ENCODE data around the gene ADGRL2. TPM values are rescaled to one million over a fixed set of nuclear protein-coding genes. Genes with fewer than 3 reads are reported as not detected.

The ADGRL2 gene
- total and polyA plus RNA-seq, 2 experiments from 2014 or later, result 38.2 to 90.3 TPM

DNA sequence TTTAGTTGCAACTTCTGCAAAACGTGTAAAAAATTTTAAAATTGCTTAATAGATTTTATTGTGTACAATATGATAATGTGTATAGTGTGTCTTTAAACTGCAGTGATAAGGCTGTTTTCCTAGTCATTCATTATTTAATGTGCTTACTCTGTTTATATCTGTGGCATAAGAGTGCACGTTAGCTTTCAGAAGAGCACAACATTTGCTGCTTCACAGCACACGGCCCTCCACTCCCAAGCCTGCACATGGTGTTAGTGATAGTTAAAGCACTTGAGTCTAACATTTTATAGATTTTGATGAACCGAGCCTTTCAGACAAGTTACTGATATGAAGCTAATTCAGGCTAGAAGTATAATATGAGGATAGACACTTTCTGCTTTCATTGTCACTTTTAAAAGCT is 120.6 kb downstream of the ADGRL2 start:
- H3K4me1 Mint-ChIP-seq, result peaks cover 67% of the 10 kb centered on the region
- TF ChIP-seq ZNF331 (CRISPR knock-in tag; IDR thresholded peaks at IDR 0.05; ENCODE audit: low read depth) (no peak), EZH2 (IDR thresholded peaks at IDR 0.05; ENCODE audit: low read depth, unreplicated experiment) (no peak), EZH2phosphoT487 (IDR thresholded peaks at IDR 0.05; ENCODE audit: unreplicated experiment) (no peak), ZNF114 (CRISPR knock-in tag; IDR thresholded peaks at IDR 0.05) (no peak), ZNF462 (CRISPR knock-in tag; IDR thresholded peaks at IDR 0.05) (no peak), CREB1 (CRISPR knock-in tag; IDR thresholded peaks at IDR 0.05; ENCODE audit: low read depth) (no peak)
- TF ChIP-seq, protein P1, sequence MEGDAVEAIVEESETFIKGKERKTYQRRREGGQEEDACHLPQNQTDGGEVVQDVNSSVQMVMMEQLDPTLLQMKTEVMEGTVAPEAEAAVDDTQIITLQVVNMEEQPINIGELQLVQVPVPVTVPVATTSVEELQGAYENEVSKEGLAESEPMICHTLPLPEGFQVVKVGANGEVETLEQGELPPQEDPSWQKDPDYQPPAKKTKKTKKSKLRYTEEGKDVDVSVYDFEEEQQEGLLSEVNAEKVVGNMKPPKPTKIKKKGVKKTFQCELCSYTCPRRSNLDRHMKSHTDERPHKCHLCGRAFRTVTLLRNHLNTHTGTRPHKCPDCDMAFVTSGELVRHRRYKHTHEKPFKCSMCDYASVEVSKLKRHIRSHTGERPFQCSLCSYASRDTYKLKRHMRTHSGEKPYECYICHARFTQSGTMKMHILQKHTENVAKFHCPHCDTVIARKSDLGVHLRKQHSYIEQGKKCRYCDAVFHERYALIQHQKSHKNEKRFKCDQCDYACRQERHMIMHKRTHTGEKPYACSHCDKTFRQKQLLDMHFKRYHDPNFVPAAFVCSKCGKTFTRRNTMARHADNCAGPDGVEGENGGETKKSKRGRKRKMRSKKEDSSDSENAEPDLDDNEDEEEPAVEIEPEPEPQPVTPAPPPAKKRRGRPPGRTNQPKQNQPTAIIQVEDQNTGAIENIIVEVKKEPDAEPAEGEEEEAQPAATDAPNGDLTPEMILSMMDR (conservative IDR thresholded peaks at IDR 0.05; ENCODE audit: low read depth in 2 of 2), result no peak
- Histone ChIP-seq H3F3A (replicated peaks; ENCODE audit: low read depth) (no peaks in the 10 kb centered on the region), H3K4me3 (no peak overlapping the region), H2AFZ (no peak overlapping the region), H3K27ac (ENCODE audit: low read depth) (no peak overlapping the region), H4K20me1 (replicated peaks; ENCODE audit: insufficient read depth) (peaks cover 5% of the 10 kb centered on the region; the same call in 1 of the 2 replicates), H3K9me2 (ENCODE audit: insufficient read depth) (no peaks in the 10 kb centered on the region), H3K79me2 (replicated peaks; ENCODE audit: insufficient read depth) (peaks cover 44% of the 10 kb centered on the region), H3K36me3 (ENCODE audit: insufficient read depth) (no peaks in the 10 kb centered on the region), H3K4me2 (no peak overlapping the region), H3K4me1 (ENCODE audit: insufficient read depth) (peaks cover 36% of the 10 kb centered on the region), H3K27me3 (ENCODE audit: insufficient read depth) (no peaks in the 10 kb centered on the region)
- no peaks in the 10 kb centered on the region for H3K9me3 Mint-ChIP-seq
- ATAC-seq (no peak), DNase-seq (ENCODE audit: low spot score) (no peak)
- peaks cover 1% of the 10 kb centered on the region for H3K27me3 Mint-ChIP-seq (ENCODE audit: insufficient read depth, low read depth, poor library complexity)
- no peak overlapping the region; the same call in 1 of the 2 replicates for H3K27ac Mint-ChIP-seq
- no peak overlapping the region for H3K4me3 Mint-ChIP-seq
- peaks cover 4% of the 10 kb centered on the region; the same call in 1 of the 3 replicates for H3K36me3 Mint-ChIP-seq (ENCODE audit: low read depth)
